GM12878 (cell line): Measurements from ENCODE around the gene ITGA5.

Experiments
- CBFB ChIP-seq: IDR thresholded peaks from 2 replicates; pipeline ENCODE4 v1.6.1; 2016; ENCODE audit warnings: antibody characterized with exemption, low read depth
- CHD4 ChIP-seq: fragments of 200-600 bp; sonication (generic); IDR thresholded peaks from 2 replicates; pipeline ENCODE4 v1.6.1; 2016; ENCODE audit warnings: mild to moderate bottlenecking
- CTCF ChIP-seq, 3 experiments: IDR thresholded peaks in 2 of 3; conservative IDR thresholded peaks in 1 of 3; 2 replicates each; pipeline ENCODE4 v1.5.1; 2011; ENCODE audit warnings: low read depth in 3 of 3, low read length in 3 of 3, mild to moderate bottlenecking in 3 of 3, control low read depth in 2 of 3, moderate library complexity in 2 of 3, inconsistent platforms in 1 of 3, mixed read lengths in 1 of 3; ENCODE audit not compliant: control insufficient read depth in 2 of 3, insufficient read depth in 1 of 3; ENCODE audit errors: extremely low read depth in 1 of 3
- ELK1 ChIP-seq: IDR thresholded peaks from 2 replicates; pipeline ENCODE4 v1.6.1; 2012; ENCODE audit warnings: low read depth, low read length, improper control_type of control experiment
- EP300 ChIP-seq, 2 experiments: fragments of 150-350 bp in 1 of 2; IDR thresholded peaks; 2 replicates each; pipeline ENCODE4 v1.6.1; 2011 to 2012; ENCODE audit warnings: low read depth in 2 of 2, low read length in 2 of 2, borderline replicate concordance in 1 of 2, improper control_type of control experiment in 1 of 2, inconsistent platforms in 1 of 2; ENCODE audit not compliant: control insufficient read depth in 1 of 2
- KLF5 ChIP-seq: fragments of 450-650 bp; IDR thresholded peaks from 2 replicates; pipeline ENCODE4 v1.6.1; 2014; ENCODE audit warnings: mild to moderate bottlenecking; ENCODE audit not compliant: partially characterized antibody
- PBX3 ChIP-seq: IDR thresholded peaks from 2 replicates; pipeline ENCODE4 v1.6.1; 2011; ENCODE audit warnings: mild to moderate bottlenecking, low read depth, low read length, moderate library complexity; ENCODE audit not compliant: insufficient replicate concordance
- POLR2AphosphoS5 ChIP-seq: IDR thresholded peaks from 2 replicates; pipeline ENCODE4 v1.6.1; 2011; ENCODE audit warnings: mild to moderate bottlenecking, low read length, inconsistent platforms
- RCOR1 ChIP-seq: conservative IDR thresholded peaks from 2 replicates; pipeline ENCODE4 v1.6.1; 2012; ENCODE audit warnings: low read depth, low read length, improper control_type of control experiment
- REST ChIP-seq: IDR thresholded peaks from 2 replicates; pipeline ENCODE4 v1.6.1; 2012; ENCODE audit warnings: mild to moderate bottlenecking, low read depth, low read length
- SP1 ChIP-seq: IDR thresholded peaks from one replicate; pipeline ENCODE4 v1.6.1; 2011; ENCODE audit warnings: low read depth, low read length
- ZNF24 ChIP-seq: fragments of 450-650 bp; IDR thresholded peaks from 2 replicates; pipeline ENCODE4 v1.6.1; 2017; ENCODE audit warnings: antibody characterized with exemption, mild to moderate bottlenecking

- no peak for TF ChIP-seq SP1
- no peak for TF ChIP-seq CHD4
- TF ChIP-seq CTCF (IDR thresholded peaks at IDR 0.05 in 2 of 3, conservative IDR thresholded peaks at IDR 0.05 in 1 of 3; ENCODE audit: control insufficient read depth in 2 of 3, extremely low read depth in 1 of 3, insufficient read depth in 1 of 3, low read depth in 3 of 3, low read length in 3 of 3): no peak
- TF ChIP-seq RCOR1: no peak
- TF ChIP-seq PBX3: no peak
- no peak for TF ChIP-seq KLF5
- TF ChIP-seq EP300 (IDR thresholded peaks at IDR 0.05; ENCODE audit: borderline replicate concordance in 1 of 2, control insufficient read depth in 1 of 2, low read depth in 2 of 2, low read length in 2 of 2): no peak
- TF ChIP-seq ZNF24: no peak
- no peak for TF ChIP-seq CBFB
- no peak for TF ChIP-seq POLR2AphosphoS5
- no peak for TF ChIP-seq ELK1
- no peak for TF ChIP-seq REST
These were observed 61.4 kb downstream of the ITGA5 start for GRCh38 chr12:54357506-54358190.
